CD4-positive, alpha-beta memory T cell (primary cell): ENCODE results near the gene BEST3. TPM values are rescaled to one million over a fixed set of nuclear protein-coding genes. Genes with fewer than 3 reads are reported as not detected.

ENCODE experiments used
- CTCF ChIA-PET: fragments of 350-600 bp; sonication (Branson Sonifier 250); formaldehyde crosslinking; loops from one replicate; lab custom pipeline; 2021; ENCODE audit warnings: inconsistent platforms; ENCODE audit not compliant: partially characterized antibody; lab: Charles Lee
- POLR2A ChIA-PET: fragments of 350-600 bp; sonication (Branson Sonifier 250); formaldehyde crosslinking; loops from one replicate; lab custom pipeline; 2021; ENCODE audit not compliant: partially characterized antibody; lab: Charles Lee
- DNase-seq, 5 donors: peaks; one replicate each; pipeline versions ENCODE4 v3.0.0 to v3.0.0-alpha.2; 2020 to 2022; ENCODE audit warnings: mixed read lengths in 1 of 5
- H3K27ac ChIP-seq: one replicate; pipeline ENCODE4 v1.7.0; 2013; ENCODE audit warnings: low read depth, low read length
- H3K27me3 ChIP-seq: 2 replicates; pipeline ENCODE4 v1.7.0; 2013; ENCODE audit warnings: mild to moderate bottlenecking, low read length, moderate library complexity; ENCODE audit not compliant: insufficient read depth
- H3K36me3 ChIP-seq: 2 replicates; pipeline ENCODE4 v1.7.0; 2013; ENCODE audit warnings: mild to moderate bottlenecking, low read length, moderate library complexity; ENCODE audit not compliant: insufficient read depth
- H3K4me1 ChIP-seq: 2 replicates; pipeline ENCODE4 v1.7.0; 2013; ENCODE audit warnings: mild to moderate bottlenecking, low read length, moderate library complexity; ENCODE audit not compliant: insufficient read depth
- H3K4me3 ChIP-seq, 2 donors: one replicate each; pipeline ENCODE4 v1.7.0; 2013; ENCODE audit warnings: low read length in 2 of 2, mild to moderate bottlenecking in 1 of 2
- H3K9me3 ChIP-seq, 2 donors: one replicate each; pipeline ENCODE4 v1.7.0; 2013; ENCODE audit warnings: low read length in 2 of 2, control low read depth in 1 of 2; ENCODE audit not compliant: control insufficient read depth in 1 of 2
- H3K27ac Mint-ChIP-seq, 7 donors: one replicate each; pipeline ENCODE4 v1.8.0; 2020 to 2021; ENCODE audit warnings: mixed read lengths in 7 of 7, mild to moderate bottlenecking in 6 of 7, inconsistent platforms in 3 of 7, moderate library complexity in 3 of 7
- H3K27me3 Mint-ChIP-seq, 2 donors: one replicate each; pipeline ENCODE4 v1.8.0; 2020 to 2021; ENCODE audit warnings: mixed read lengths in 2 of 2
- H3K36me3 Mint-ChIP-seq, 2 donors: one replicate each; pipeline ENCODE4 v1.8.0; 2020 to 2021; ENCODE audit warnings: mixed read lengths in 2 of 2, inconsistent platforms in 1 of 2, mild to moderate bottlenecking in 1 of 2
- H3K4me1 Mint-ChIP-seq, 4 donors: one replicate each; pipeline ENCODE4 v1.8.0; 2020 to 2021; ENCODE audit warnings: mixed read lengths in 4 of 4, mild to moderate bottlenecking in 1 of 4
- H3K4me3 Mint-ChIP-seq, 8 donors: one replicate each; pipeline ENCODE4 v1.8.0; 2020 to 2021; ENCODE audit warnings: mixed read lengths in 8 of 8, mild to moderate bottlenecking in 7 of 8, moderate library complexity in 6 of 8, inconsistent platforms in 3 of 8
- H3K9me3 Mint-ChIP-seq, 8 donors: one replicate each; pipeline ENCODE4 v1.8.0; 2020 to 2021; ENCODE audit warnings: mixed read lengths in 8 of 8, mild to moderate bottlenecking in 5 of 8, inconsistent platforms in 3 of 8, moderate library complexity in 1 of 8
- intact Hi-C: fragments of 100-400 bp; cut with micrococcal nuclease; formaldehyde crosslinking; loops from one replicate; pipeline ENCODE4 v1.15.1; 2023
- polyA plus RNA-seq, 2 donors: library from polyadenylated mRNA; unstranded; fragments of 300-500 nt; fragmentation: Illumina TruSeq; gene quantifications; one replicate each; pipeline ENCODE4 v1.2.3, GENCODE V29; 2021
- total RNA-seq, 2 experiments: library from RNA; stranded (reverse); gene quantifications; one replicate each; pipeline ENCODE4 v1.2.3, GENCODE V29; 2021

BEST3 gene
- total and polyA plus RNA-seq, 4 experiments from 2014 or later = not detected

- H3K9me3 Mint-ChIP-seq = no peaks in the 10 kb centered on the region
- CTCF ChIA-PET = interaction anchor here (4.6 kb wide), 1 partner anchor 8 kb away, joined by 34 read pairs; no protein-coding TSS in a partner anchor
- intact Hi-C loops = no loop called here
These were observed 50.6 kb downstream of the BEST3 start for GRCh38 chr12:69648476-69648875.

GRCh38 chr12:69647178-69647577, 51.9 kb downstream of the BEST3 start:
- Mint-ChIP-seq H3K9me3 (no peaks in the 10 kb centered on the region), H3K4me3 (no peak overlapping the region), H3K4me1 (no peaks in the 10 kb centered on the region), H3K36me3 (no peaks in the 10 kb centered on the region), H3K27ac (no peak overlapping the region), H3K27me3 (peaks cover 9 to 12% of the 10 kb centered on the region in 2 donors)
- ChIA-PET POLR2A (no interaction called here), CTCF (interaction anchor here (0.6 to 1.5 kb wide), 2 partner anchors 10 to 356 kb away, joined by 3 to 4 read pairs; no protein-coding TSS in a partner anchor)
- H3K4me1 ChIP-seq = no peaks in the 10 kb centered on the region
- intact Hi-C loops = no loop called here
- no peaks in the 10 kb centered on the region for H3K36me3 ChIP-seq
- DNase-seq = no peak
- H3K4me3 ChIP-seq = no peak overlapping the region
- H3K9me3 ChIP-seq = no peaks in the 10 kb centered on the region
- H3K27ac ChIP-seq = no peak overlapping the region
- no peaks in the 10 kb centered on the region for H3K27me3 ChIP-seq

More at GRCh38 chr12:69648476-69648875, 50.6 kb downstream of the BEST3 start:
- Mint-ChIP-seq H3K27ac (no peak overlapping the region), H3K27me3 (peaks cover 9 to 12% of the 10 kb centered on the region in 2 donors), H3K4me1 (no peaks in the 10 kb centered on the region), H3K36me3 (no peaks in the 10 kb centered on the region), H3K4me3 (no peak overlapping the region)
- H3K4me1 ChIP-seq = no peaks in the 10 kb centered on the region
- no peak overlapping the region for H3K4me3 ChIP-seq
- POLR2A ChIA-PET = no interaction called here
- no peaks in the 10 kb centered on the region for H3K36me3 ChIP-seq
- H3K27ac ChIP-seq = no peak overlapping the region
- no peak for DNase-seq
- H3K27me3 ChIP-seq = no peaks in the 10 kb centered on the region
- H3K9me3 ChIP-seq = no peaks in the 10 kb centered on the region

GRCh38 chr12:69645031-69645430, 54.1 kb downstream of the BEST3 start:
- Mint-ChIP-seq H3K4me3 (no peak overlapping the region), H3K4me1 (no peaks in the 10 kb centered on the region), H3K9me3 (no peaks in the 10 kb centered on the region), H3K27ac (no peak overlapping the region), H3K36me3 (no peaks in the 10 kb centered on the region), H3K27me3 (peaks cover 7 to 8% of the 10 kb centered on the region in 2 donors)
- POLR2A ChIA-PET = no interaction called here
- no peaks in the 10 kb centered on the region for H3K27me3 ChIP-seq
- H3K9me3 ChIP-seq = no peaks in the 10 kb centered on the region
- no peak overlapping the region for H3K27ac ChIP-seq
- no peak for DNase-seq
- CTCF ChIA-PET = interaction anchor here (1.4 to 2.3 kb wide), 2 partner anchors 287 to 354 kb away, joined by 5 to 6 read pairs; no protein-coding TSS in a partner anchor
- intact Hi-C loops = no loop called here
- H3K4me3 ChIP-seq = no peak overlapping the region
- H3K36me3 ChIP-seq = no peaks in the 10 kb centered on the region
- H3K4me1 ChIP-seq = no peaks in the 10 kb centered on the region

- Mint-ChIP-seq H3K4me1 (peaks cover 0 to under 1% (median 0%) of the 10 kb centered on the region in 4 donors), H3K27ac (no peak overlapping the region), H3K9me3 (no peaks in the 10 kb centered on the region), H3K36me3 (no peaks in the 10 kb centered on the region), H3K27me3 (peaks cover 7 to 8% of the 10 kb centered on the region in 2 donors), H3K4me3 (no peak overlapping the region)
- ChIA-PET POLR2A (no interaction called here), CTCF (interaction anchor here (1.4 to 2.3 kb wide), 2 partner anchors 287 to 354 kb away, joined by 5 to 6 read pairs; no protein-coding TSS in a partner anchor)
- H3K27ac ChIP-seq = no peak overlapping the region
- intact Hi-C loops = no loop called here
- H3K27me3 ChIP-seq = no peaks in the 10 kb centered on the region
- no peak overlapping the region for H3K4me3 ChIP-seq
- H3K36me3 ChIP-seq = no peaks in the 10 kb centered on the region
- H3K9me3 ChIP-seq = no peaks in the 10 kb centered on the region
- H3K4me1 ChIP-seq = no peaks in the 10 kb centered on the region
- no peak for DNase-seq
These were observed 54.6 kb downstream of the BEST3 start for GRCh38 chr12:69644511-69644910.

- no peaks in the 10 kb centered on the region for H3K9me3 ChIP-seq
- CTCF ChIA-PET = interaction anchor here (2.3 to 7.3 kb wide), 3 partner anchors 8 to 352 kb away, joined by 5 to 108 read pairs (median 34); no protein-coding TSS in a partner anchor
These were observed 56.6 kb downstream of the BEST3 start for GRCh38 chr12:69642531-69642930.

GRCh38 chr12:69641546-69641945, 57.6 kb downstream of the BEST3 start:
- Histone ChIP-seq H3K4me1 (no peaks in the 10 kb centered on the region), H3K9me3 (no peaks in the 10 kb centered on the region), H3K27ac (no peak overlapping the region), H3K36me3 (no peaks in the 10 kb centered on the region), H3K4me3 (no peak overlapping the region), H3K27me3 (no peaks in the 10 kb centered on the region)
- no peak overlapping the region for H3K4me3 Mint-ChIP-seq
- H3K27ac Mint-ChIP-seq = no peak overlapping the region
- H3K4me1 Mint-ChIP-seq = peaks cover 0 to 2% (median 0%) of the 10 kb centered on the region in 4 donors
- no peaks in the 10 kb centered on the region for H3K9me3 Mint-ChIP-seq
- no peak for DNase-seq
- H3K36me3 Mint-ChIP-seq = no peaks in the 10 kb centered on the region
- CTCF ChIA-PET = interaction anchor here (0.7 to 7.3 kb wide), 7 partner anchors 9 to 485 kb away, joined by 3 to 108 read pairs (median 14); no protein-coding TSS in a partner anchor
- POLR2A ChIA-PET = no interaction called here
- intact Hi-C loops = no loop called here
- H3K27me3 Mint-ChIP-seq = peaks cover 0 to 1% of the 10 kb centered on the region in 2 donors

More at GRCh38 chr12:69642531-69642930, 56.6 kb downstream of the BEST3 start:
- H3K4me1 Mint-ChIP-seq = peaks cover 0 to 2% (median 0%) of the 10 kb centered on the region in 4 donors
- no peaks in the 10 kb centered on the region for H3K4me1 ChIP-seq
- H3K4me3 Mint-ChIP-seq = no peak overlapping the region
- no peak overlapping the region for H3K4me3 ChIP-seq
- H3K36me3 Mint-ChIP-seq = no peaks in the 10 kb centered on the region
- intact Hi-C loops = no loop called here
- H3K27ac Mint-ChIP-seq = peak overlapping the region in 1 of 7 donors; percentile 41
- no peaks in the 10 kb centered on the region for H3K27me3 ChIP-seq
- peaks cover 1 to 2% of the 10 kb centered on the region in 2 donors for H3K27me3 Mint-ChIP-seq
- H3K36me3 ChIP-seq = no peaks in the 10 kb centered on the region
- no peak overlapping the region for H3K27ac ChIP-seq
- DNase-seq = no peak
- no peaks in the 10 kb centered on the region for H3K9me3 Mint-ChIP-seq
- POLR2A ChIA-PET = no interaction called here

- Mint-ChIP-seq H3K4me3 (no peak overlapping the region), H3K27me3 (no peaks in the 10 kb centered on the region), H3K4me1 (peaks cover 0 to 2% (median 0%) of the 10 kb centered on the region in 4 donors), H3K36me3 (no peaks in the 10 kb centered on the region), H3K9me3 (no peaks in the 10 kb centered on the region), H3K27ac (peak overlapping the region in 1 of 7 donors; percentile 59)
- intact Hi-C loops = loop anchor here (1.0 kb wide), 2 partner anchors 348 to 485 kb away; no protein-coding TSS in a partner anchor
- DNase-seq = peak; percentile 40 to 53 (median 46)
- H3K4me1 ChIP-seq = no peaks in the 10 kb centered on the region
- no peak overlapping the region for H3K4me3 ChIP-seq
- CTCF ChIA-PET = interaction anchor here (0.7 to 7.3 kb wide), 25 partner anchors 8 to 485 kb away, joined by 3 to 108 read pairs (median 4); partner anchors contain the start of genes CCT2 and LRRC10
- no peaks in the 10 kb centered on the region for H3K27me3 ChIP-seq
- H3K27ac ChIP-seq = no peak overlapping the region
- no peaks in the 10 kb centered on the region for H3K9me3 ChIP-seq
- POLR2A ChIA-PET = no interaction called here
- H3K36me3 ChIP-seq = no peaks in the 10 kb centered on the region
These were observed 59.6 kb downstream of the BEST3 start for GRCh38 chr12:69639400-69640016.
